SJCRH30 (cell line): ENCODE measurements around the gene HCST. TPM values are rescaled to one million over a fixed set of nuclear protein-coding genes. Genes with fewer than 3 reads are reported as not detected.
A peak's percentile ranks its signal among the peaks of the same experiment; 100 is the strongest.
"Not testable (repeated sequence)": the region's sequence is repeated elsewhere in the genome, so short reads cannot be mapped to it uniquely, and the experiment has no call there.

ENCODE experiments used
- DNase-seq, 2 experiments: peaks; one replicate each; pipeline ENCODE4 v3.0.0-alpha.2; 2015 to 2020
- H3K27ac ChIP-seq: fragments of 250-450 bp; sonication (Bioruptor Pico); 2 replicates; pipeline ENCODE4 v1.5.1; 2020; ENCODE audit warnings: mild to moderate bottlenecking, moderate library complexity
- H3K27me3 ChIP-seq: fragments of 250-450 bp; sonication (Bioruptor Pico); 2 replicates; pipeline ENCODE4 v1.5.1; 2020; ENCODE audit warnings: mild to moderate bottlenecking, moderate library complexity
- H3K36me3 ChIP-seq: fragments of 250-450 bp; sonication (Bioruptor Pico); 2 replicates; pipeline ENCODE4 v1.5.1; 2020; ENCODE audit warnings: mild to moderate bottlenecking, moderate library complexity
- H3K4me1 ChIP-seq: fragments of 250-450 bp; sonication (Bioruptor Pico); 2 replicates; pipeline ENCODE4 v1.5.1; 2020; ENCODE audit warnings: mild to moderate bottlenecking, moderate library complexity
- H3K4me3 ChIP-seq: fragments of 250-450 bp; sonication (Bioruptor Pico); 2 replicates; pipeline ENCODE4 v1.5.1; 2020; ENCODE audit warnings: mild to moderate bottlenecking, moderate library complexity
- H3K9me3 ChIP-seq: fragments of 250-450 bp; sonication (Bioruptor Pico); replicated peaks from 2 replicates; pipeline ENCODE4 v1.5.1; 2020; ENCODE audit warnings: mild to moderate bottlenecking, moderate library complexity
- total RNA-seq: library from RNA; depleted of rRNA; stranded (reverse); fragments of >200 nt; shearing (Covaris generic); gene quantifications from 2 replicates; pipeline ENCODE4 v1.2.3, GENCODE V29; 2014

Gene HCST
- total RNA-seq, 1 experiment from 2014 or later, result not detected

DNA sequence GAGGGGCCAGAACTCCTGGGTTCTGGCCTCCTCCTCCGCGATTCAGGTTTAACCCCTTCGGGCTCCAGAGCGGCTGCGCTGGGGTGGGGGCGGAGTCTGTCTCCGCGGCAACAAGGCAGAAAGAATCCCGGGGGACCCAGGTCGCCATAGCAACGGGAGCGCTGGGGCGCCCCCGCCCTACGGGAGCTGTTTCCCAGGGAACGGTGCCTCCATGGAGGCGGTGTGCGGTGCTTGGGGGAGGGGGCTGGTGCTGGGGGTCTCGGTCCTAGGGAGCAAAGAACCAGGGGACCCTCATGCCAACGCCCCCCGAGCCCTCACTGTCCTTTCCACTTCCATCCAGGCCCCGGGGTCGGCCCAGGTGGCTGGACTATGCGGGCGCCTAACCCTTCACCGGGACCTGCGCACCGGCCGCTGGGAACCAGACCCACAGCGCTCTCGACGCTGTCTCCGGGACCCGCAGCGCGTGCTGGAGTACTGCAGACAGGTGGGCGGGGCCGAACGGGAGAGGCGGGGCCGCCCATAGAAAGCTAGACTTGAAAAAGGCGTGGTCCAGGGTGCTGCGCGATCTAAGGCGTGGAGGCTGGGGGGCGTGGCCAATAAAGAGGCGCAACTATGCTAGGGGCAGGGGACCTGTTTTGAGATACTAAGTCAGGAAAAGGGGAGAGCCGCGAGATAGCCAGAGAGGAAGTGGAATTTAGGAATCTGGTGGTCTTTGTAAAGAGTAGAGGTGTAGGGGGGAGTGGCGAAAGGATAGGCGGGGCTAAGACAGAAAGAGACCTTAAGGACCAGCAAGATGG lies 32.8 kb upstream of the HCST start:
- Histone ChIP-seq H3K36me3 (no peaks in the 10 kb centered on the region), H3K27ac (no peak overlapping the region), H3K27me3 (0 out of 2 replicates have a peak, but pooled peaks cover 7% of the 10 kb centered on the region), H3K4me1 (peaks cover 7% of the 10 kb centered on the region; the same call in 1 of the 2 replicates), H3K9me3 (no peaks in the 10 kb centered on the region), H3K4me3 (peak overlapping the region; percentile 64)
- peak; percentile 80 to 85 for DNase-seq

- H3K9me3 ChIP-seq, H3K4me3 ChIP-seq, H3K36me3 ChIP-seq, H3K4me1 ChIP-seq, H3K27ac ChIP-seq, H3K27me3 ChIP-seq: not testable (repeated sequence)
- peak; percentile 45 to 66 for DNase-seq
Observed at GRCh38 chr19:35870124-35870736, 32.1 kb upstream of the HCST start.

GRCh38 chr19:35870798-35871197 lies 31.5 kb upstream of the HCST start:
- H3K27me3 ChIP-seq, result 0 out of 2 replicates have a peak, but pooled peaks cover 7% of the 10 kb centered on the region

GRCh38 chr19:35871611-35872010 lies 30.7 kb upstream of the HCST start:
- no peak overlapping the region for H3K27ac ChIP-seq
- H3K9me3 ChIP-seq, result no peaks in the 10 kb centered on the region
- peaks cover 7% of the 10 kb centered on the region; the same call in 1 of the 2 replicates for H3K4me1 ChIP-seq
- 0 out of 2 replicates have a peak, but pooled peaks cover 7% of the 10 kb centered on the region for H3K27me3 ChIP-seq
- no peak overlapping the region for H3K4me3 ChIP-seq
- DNase-seq, result no peak
- H3K36me3 ChIP-seq, result no peaks in the 10 kb centered on the region

More at GRCh38 chr19:35870798-35871197, 31.5 kb upstream of the HCST start:
- DNase-seq, result no peak
- H3K9me3 ChIP-seq, result no peaks in the 10 kb centered on the region
- no peak overlapping the region for H3K4me3 ChIP-seq
- H3K4me1 ChIP-seq, result peaks cover 7% of the 10 kb centered on the region; the same call in 1 of the 2 replicates
- no peaks in the 10 kb centered on the region for H3K36me3 ChIP-seq
- no peak overlapping the region for H3K27ac ChIP-seq

- Histone ChIP-seq H3K27ac (no peak overlapping the region), H3K4me3 (no peak overlapping the region), H3K36me3 (no peaks in the 10 kb centered on the region), H3K27me3 (0 out of 2 replicates have a peak, but pooled peaks cover 7% of the 10 kb centered on the region), H3K9me3 (no peaks in the 10 kb centered on the region), H3K4me1 (peaks cover 7% of the 10 kb centered on the region; the same call in 1 of the 2 replicates)
- DNase-seq, result no peak
Observed at GRCh38 chr19:35872180-35872579, 30.1 kb upstream of the HCST start.

DNA sequence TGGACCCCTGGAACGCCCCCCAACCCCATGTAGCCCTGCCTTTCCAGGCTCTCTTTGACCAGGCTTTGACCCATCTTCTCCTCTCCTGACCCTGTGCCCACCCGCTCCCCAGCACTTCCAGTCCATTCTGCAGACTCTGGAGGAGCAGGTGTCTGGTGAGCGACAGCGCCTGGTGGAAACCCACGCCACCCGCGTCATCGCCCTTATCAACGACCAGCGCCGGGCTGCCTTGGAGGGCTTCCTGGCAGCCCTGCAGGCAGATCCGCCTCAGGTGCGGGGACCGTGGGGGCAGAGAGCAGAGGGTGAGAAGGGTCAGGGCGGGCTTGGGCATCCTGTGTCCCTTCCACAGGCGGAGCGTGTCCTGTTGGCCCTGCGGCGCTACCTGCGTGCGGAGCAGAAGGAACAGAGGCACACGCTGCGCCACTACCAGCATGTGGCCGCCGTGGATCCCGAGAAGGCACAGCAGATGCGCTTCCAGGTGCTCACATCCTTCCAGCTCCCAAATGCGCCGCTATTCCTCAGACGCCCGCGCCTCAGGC lies 27.9 kb upstream of the HCST start:
- no peaks in the 10 kb centered on the region for H3K9me3 ChIP-seq
- no peak for DNase-seq
- no peak overlapping the region for H3K27ac ChIP-seq

GRCh38 chr19:35879068-35879467 lies 23.3 kb upstream of the HCST start:
- Histone ChIP-seq H3K9me3 (no peaks in the 10 kb centered on the region), H3K4me3 (no peak overlapping the region), H3K36me3 (no peaks in the 10 kb centered on the region), H3K27ac (no peak overlapping the region), H3K27me3 (no peaks in the 10 kb centered on the region), H3K4me1 (no peaks in the 10 kb centered on the region)
- no peak for DNase-seq

More for the DNA sequence above, 27.9 kb upstream of the HCST start:
- H3K4me1 ChIP-seq, result peaks cover 2% of the 10 kb centered on the region; the same call in 1 of the 2 replicates
- no peaks in the 10 kb centered on the region for H3K27me3 ChIP-seq
- no peaks in the 10 kb centered on the region for H3K36me3 ChIP-seq
- no peak overlapping the region for H3K4me3 ChIP-seq

- no peaks in the 10 kb centered on the region for H3K36me3 ChIP-seq
- H3K27ac ChIP-seq, result no peak overlapping the region
- no peaks in the 10 kb centered on the region for H3K27me3 ChIP-seq
- H3K4me3 ChIP-seq, result no peak overlapping the region
- DNase-seq, result peak; percentile 97
- no peaks in the 10 kb centered on the region for H3K4me1 ChIP-seq
- no peaks in the 10 kb centered on the region for H3K9me3 ChIP-seq
Observed at GRCh38 chr19:35879770-35880317, 22.5 kb upstream of the HCST start.

DNA sequence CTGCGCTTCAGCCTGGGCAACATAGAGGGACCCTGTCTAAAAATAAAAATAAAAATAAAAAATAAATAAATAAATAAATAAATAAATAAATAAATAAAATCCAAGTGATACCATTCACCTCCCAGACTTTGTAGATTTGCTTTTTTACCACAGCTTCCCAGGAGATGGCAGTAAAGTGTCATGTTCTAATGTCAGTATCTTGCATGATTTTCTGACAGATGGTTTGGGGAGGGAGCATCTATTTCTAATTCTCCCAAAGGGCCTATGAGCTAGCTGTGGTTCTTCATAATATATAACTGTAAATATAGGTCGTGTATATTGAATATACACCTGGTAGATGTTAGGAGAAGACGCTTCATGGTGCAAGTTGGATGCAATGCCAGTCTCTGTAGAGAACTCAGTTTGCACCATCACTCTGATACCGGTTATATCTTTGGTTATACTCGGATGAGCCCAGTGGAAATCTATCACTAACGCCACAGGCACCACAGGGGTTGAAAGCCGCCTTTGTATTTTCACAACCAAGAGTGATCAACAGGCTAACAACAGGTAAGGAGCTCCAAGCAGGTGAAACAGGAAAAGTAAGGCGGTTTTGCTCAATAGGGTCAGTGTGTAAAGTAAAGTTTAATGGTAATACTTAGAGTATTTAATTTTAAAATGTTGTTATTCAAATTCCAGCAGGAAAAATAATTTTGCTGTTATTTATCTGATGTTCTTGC lies 20.1 kb upstream of the HCST start:
- Histone ChIP-seq H3K36me3 (peaks cover 2% of the 10 kb centered on the region; the same call in 1 of the 2 replicates), H3K4me1 (no peaks in the 10 kb centered on the region), H3K4me3 (no peak overlapping the region), H3K27ac (no peak overlapping the region), H3K27me3 (no peaks in the 10 kb centered on the region), H3K9me3 (no peaks in the 10 kb centered on the region)
- DNase-seq, result peak in 1 of 2 experiments; percentile 79

- DNase-seq, result no peak
- Histone ChIP-seq H3K27me3 (no peaks in the 10 kb centered on the region), H3K4me3 (no peak overlapping the region), H3K9me3 (no peaks in the 10 kb centered on the region), H3K36me3 (peaks cover 13% of the 10 kb centered on the region; the same call in 1 of the 2 replicates), H3K4me1 (no peaks in the 10 kb centered on the region), H3K27ac (no peak overlapping the region)
Observed at GRCh38 chr19:35883882-35884281, 18.4 kb upstream of the HCST start.

GRCh38 chr19:35885225-35885738 lies 17.0 kb upstream of the HCST start:
- Histone ChIP-seq H3K27me3 (no peaks in the 10 kb centered on the region), H3K36me3 (peaks cover 17% of the 10 kb centered on the region; the same call in 1 of the 2 replicates), H3K9me3 (no peaks in the 10 kb centered on the region), H3K4me1 (no peaks in the 10 kb centered on the region), H3K27ac (no peak overlapping the region), H3K4me3 (no peak overlapping the region)
- DNase-seq, result no peak

- Histone ChIP-seq H3K4me1 (no peaks in the 10 kb centered on the region), H3K27me3 (no peaks in the 10 kb centered on the region), H3K27ac (no peak overlapping the region), H3K9me3 (no peaks in the 10 kb centered on the region), H3K4me3 (no peak overlapping the region), H3K36me3 (peaks cover 19% of the 10 kb centered on the region; the same call in 1 of the 2 replicates)
- no peak for DNase-seq
Observed at GRCh38 chr19:35885904-35886303, 16.4 kb upstream of the HCST start.

GRCh38 chr19:35887197-35887596 lies 15.1 kb upstream of the HCST start:
- H3K36me3 ChIP-seq, result peaks cover 19% of the 10 kb centered on the region; the same call in 1 of the 2 replicates
- no peaks in the 10 kb centered on the region for H3K27me3 ChIP-seq
- no peaks in the 10 kb centered on the region for H3K9me3 ChIP-seq
- DNase-seq, result no peak
- no peaks in the 10 kb centered on the region for H3K4me1 ChIP-seq
- H3K4me3 ChIP-seq, result no peak overlapping the region
- H3K27ac ChIP-seq, result no peak overlapping the region

DNA sequence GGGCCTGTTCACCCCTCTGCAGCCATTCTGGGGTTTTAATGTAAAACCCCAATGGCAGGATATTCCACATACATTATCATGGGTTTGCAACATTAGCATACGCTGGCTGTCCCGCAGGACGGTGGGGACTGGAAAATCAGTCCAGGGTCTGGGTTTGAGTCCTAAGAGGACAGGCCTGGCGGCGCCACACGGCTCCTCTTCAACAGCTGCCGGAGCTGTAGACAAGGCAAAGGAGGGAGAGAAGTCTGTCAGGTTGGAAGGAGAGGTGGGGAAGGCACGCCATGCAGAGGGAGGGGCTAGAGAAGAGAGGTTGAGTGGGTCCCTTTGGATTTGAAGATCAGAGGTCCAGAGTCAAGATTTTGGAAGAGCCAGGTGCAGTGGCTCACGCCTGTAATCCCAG lies 13.9 kb upstream of the HCST start:
- no peak for DNase-seq
- no peak overlapping the region for H3K4me3 ChIP-seq
- H3K36me3 ChIP-seq, result peaks cover 23% of the 10 kb centered on the region; the same call in 1 of the 2 replicates
- H3K27ac ChIP-seq, result no peak overlapping the region
- no peaks in the 10 kb centered on the region for H3K27me3 ChIP-seq
- H3K9me3 ChIP-seq, result no peaks in the 10 kb centered on the region
- no peaks in the 10 kb centered on the region for H3K4me1 ChIP-seq
